Activated naive CD8-positive, alpha-beta T cell treated with anti-CD3 and anti-CD28 coated beads, Interleukin-2, amount 10 ng/mL, durations not matched to agents 7 days and 5 days (primary cell): ENCODE measurements around the gene ATRX. TPM values are rescaled to one million over a fixed set of nuclear protein-coding genes. Genes with fewer than 3 reads are reported as not detected.
"Not testable (repeated sequence)": the region's sequence is repeated elsewhere in the genome, so short reads cannot be mapped to it uniquely, and the experiment has no call there.

Experiments used
- ATAC-seq: fragments of 150-1000 bp; cut with Tn5 transposase; one replicate; pipeline ENCODE4 v1.10.0; 2021; ENCODE audit warnings: low read depth, moderate library complexity
- POLR2A ChIA-PET: fragments of 350-600 bp; sonication (Branson Sonifier 250); formaldehyde crosslinking; loops from one replicate; lab custom pipeline; 2021; ENCODE audit warnings: antibody characterized with exemption; lab: Charles Lee
- DNase-seq: peaks from one replicate; pipeline ENCODE4 v3.0.0; 2021
- H3K27ac Mint-ChIP-seq: one replicate; pipeline ENCODE4 v1.8.0; 2022; ENCODE audit warnings: mild to moderate bottlenecking, mixed read lengths
- H3K27me3 Mint-ChIP-seq: one replicate; pipeline ENCODE4 v1.8.0; 2022; ENCODE audit warnings: mild to moderate bottlenecking, moderate library complexity, mixed read lengths
- H3K36me3 Mint-ChIP-seq: one replicate; pipeline ENCODE4 v1.8.0; 2021; ENCODE audit warnings: mild to moderate bottlenecking, mixed read lengths
- H3K4me1 Mint-ChIP-seq: one replicate; pipeline ENCODE4 v1.8.0; 2021; ENCODE audit warnings: mixed read lengths
- H3K4me3 Mint-ChIP-seq: one replicate; pipeline ENCODE4 v1.8.0; 2022; ENCODE audit warnings: mild to moderate bottlenecking, moderate library complexity, mixed read lengths
- H3K9me3 Mint-ChIP-seq: one replicate; pipeline ENCODE4 v1.8.0; 2021; ENCODE audit warnings: mixed read lengths
- total RNA-seq, 2 experiments: library from RNA; stranded (reverse); gene quantifications; one replicate each; pipeline ENCODE4 v1.2.3, GENCODE V29; 2021

Gene ATRX
- total RNA-seq, 2 experiments from 2014 or later, result 86.7 to 96.1 TPM

GRCh38 chrX:77771601-77772000 is 14.4 kb downstream of the ATRX start:
- Mint-ChIP-seq H3K27me3 (no peaks in the 10 kb centered on the region), H3K4me1 (peaks cover 12% of the 10 kb centered on the region), H3K4me3 (no peak overlapping the region), H3K9me3 (no peaks in the 10 kb centered on the region), H3K27ac (no peak overlapping the region), H3K36me3 (peaks cover 13% of the 10 kb centered on the region)
- ATAC-seq (no peak), DNase-seq (no peak)
- POLR2A ChIA-PET, result no interaction called here

DNA sequence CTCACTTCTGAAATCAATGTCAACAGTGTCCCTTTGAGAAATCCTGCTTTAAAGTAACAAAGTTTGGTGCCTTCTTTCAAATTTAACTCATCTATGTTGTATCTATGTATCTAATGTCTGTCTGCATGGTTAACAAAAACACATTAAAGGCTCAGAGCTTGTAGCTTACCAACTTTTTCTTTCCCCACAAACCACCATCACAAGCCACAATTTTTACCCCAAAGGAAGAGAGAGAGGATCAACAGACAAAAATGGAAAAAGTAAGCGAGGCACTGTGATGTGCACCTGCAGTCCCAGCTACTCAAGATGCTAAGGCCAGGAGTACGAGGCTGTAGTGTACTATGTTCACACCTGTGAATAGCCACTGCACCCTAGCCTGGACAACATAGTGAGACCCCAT is 17.2 kb downstream of the ATRX start:
- ATAC-seq, result peak; percentile 50
- Mint-ChIP-seq H3K36me3 (peaks cover 8% of the 10 kb centered on the region), H3K4me3 (peak overlapping the region; percentile 15), H3K9me3 (no peaks in the 10 kb centered on the region), H3K27me3 (no peaks in the 10 kb centered on the region), H3K4me1 (peaks cover 10% of the 10 kb centered on the region), H3K27ac (peak overlapping the region; percentile 4)
- POLR2A ChIA-PET, result interaction anchor here (0.5 to 0.6 kb wide), 2 partner anchors 10 to 82 kb away, joined by 5 to 8 read pairs; no protein-coding TSS in a partner anchor
- no peak for DNase-seq

- DNase-seq, H3K9me3 Mint-ChIP-seq, ATAC-seq, H3K4me3 Mint-ChIP-seq, H3K36me3 Mint-ChIP-seq, H3K4me1 Mint-ChIP-seq, POLR2A ChIA-PET, H3K27ac Mint-ChIP-seq, H3K27me3 Mint-ChIP-seq: not testable (repeated sequence)
Observed at GRCh38 chrX:77766212-77766611, 19.8 kb downstream of the ATRX start.

DNA sequence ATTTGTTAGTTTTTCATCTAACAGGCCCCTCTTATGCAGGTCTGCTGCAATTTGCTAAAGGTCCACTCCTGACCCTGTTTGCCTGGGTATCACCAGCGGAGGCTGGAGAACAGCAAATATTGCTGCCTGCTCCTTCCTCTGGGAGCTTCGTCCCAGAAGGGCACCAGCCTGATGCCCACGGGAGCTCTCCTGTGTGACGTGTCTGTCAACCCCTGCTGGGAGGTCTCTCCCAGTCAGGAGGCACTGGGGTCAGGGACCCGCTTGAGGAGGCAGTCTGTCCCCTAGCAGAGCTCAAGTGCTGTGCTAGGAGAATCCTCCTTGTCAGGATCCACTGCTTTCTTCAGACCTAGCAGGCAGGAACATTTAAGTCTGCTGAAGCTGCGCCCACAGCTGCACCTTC is 30.5 kb downstream of the ATRX start:
- POLR2A ChIA-PET, result no interaction called here
- Mint-ChIP-seq H3K27ac (no peak overlapping the region), H3K9me3 (peaks cover 6% of the 10 kb centered on the region), H3K4me3 (no peak overlapping the region), H3K4me1 (no peaks in the 10 kb centered on the region), H3K27me3 (no peaks in the 10 kb centered on the region), H3K36me3 (peaks cover 22% of the 10 kb centered on the region)
- no peak for ATAC-seq
- no peak for DNase-seq

GRCh38 chrX:77753942-77754341 is 32.1 kb downstream of the ATRX start:
- peaks cover 23% of the 10 kb centered on the region for H3K36me3 Mint-ChIP-seq
- DNase-seq, ATAC-seq, H3K4me1 Mint-ChIP-seq, H3K4me3 Mint-ChIP-seq, POLR2A ChIA-PET, H3K27me3 Mint-ChIP-seq, H3K9me3 Mint-ChIP-seq, H3K27ac Mint-ChIP-seq: not testable (repeated sequence)

GRCh38 chrX:77749695-77750094 is 36.3 kb downstream of the ATRX start:
- H3K9me3 Mint-ChIP-seq, result peaks cover 6% of the 10 kb centered on the region
- no peak for DNase-seq
- H3K36me3 Mint-ChIP-seq, result peaks cover 15% of the 10 kb centered on the region
- no peak overlapping the region for H3K4me3 Mint-ChIP-seq
- H3K27me3 Mint-ChIP-seq, result no peaks in the 10 kb centered on the region
- no peak overlapping the region for H3K27ac Mint-ChIP-seq
- POLR2A ChIA-PET, result no interaction called here
- peaks cover 5% of the 10 kb centered on the region for H3K4me1 Mint-ChIP-seq
- ATAC-seq, result no peak

DNA sequence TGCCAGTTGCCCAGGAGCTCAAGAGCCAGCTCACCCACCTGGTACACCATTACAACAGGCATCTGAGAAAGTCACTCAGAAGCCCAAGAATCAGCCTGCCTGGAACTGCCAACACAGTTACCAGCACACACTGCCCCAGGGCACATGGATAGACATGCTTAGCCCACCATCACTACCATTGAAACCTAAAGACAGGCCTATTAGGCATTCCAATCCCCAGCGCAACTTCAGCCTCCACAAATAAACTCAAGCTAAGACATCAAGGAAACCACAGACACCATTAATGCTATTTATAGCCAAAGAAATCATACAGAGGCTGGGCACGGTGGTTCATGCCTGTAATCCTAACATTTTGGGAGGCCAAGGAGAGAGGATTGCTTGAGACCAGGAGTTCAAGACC is 42.3 kb downstream of the ATRX start:
- ATAC-seq (no peak), DNase-seq (no peak)
- no peaks in the 10 kb centered on the region for H3K9me3 Mint-ChIP-seq
- H3K4me3 Mint-ChIP-seq, result no peak overlapping the region
- H3K36me3 Mint-ChIP-seq, result peaks cover 6% of the 10 kb centered on the region
- H3K27ac Mint-ChIP-seq, result peak overlapping the region; percentile 9
- POLR2A ChIA-PET, result no interaction called here
- H3K4me1 Mint-ChIP-seq, result peaks cover 27% of the 10 kb centered on the region
- H3K27me3 Mint-ChIP-seq, result no peaks in the 10 kb centered on the region

GRCh38 chrX:77742788-77743476 is 43.1 kb downstream of the ATRX start:
- no peak overlapping the region for H3K27ac Mint-ChIP-seq
- H3K27me3 Mint-ChIP-seq, result no peaks in the 10 kb centered on the region
- peaks cover 25% of the 10 kb centered on the region for H3K4me1 Mint-ChIP-seq
- ATAC-seq, result no peak
- POLR2A ChIA-PET, result no interaction called here
- no peak overlapping the region for H3K4me3 Mint-ChIP-seq
- DNase-seq, result no peak
- H3K9me3 Mint-ChIP-seq, result no peaks in the 10 kb centered on the region
- peaks cover 4% of the 10 kb centered on the region for H3K36me3 Mint-ChIP-seq

DNA sequence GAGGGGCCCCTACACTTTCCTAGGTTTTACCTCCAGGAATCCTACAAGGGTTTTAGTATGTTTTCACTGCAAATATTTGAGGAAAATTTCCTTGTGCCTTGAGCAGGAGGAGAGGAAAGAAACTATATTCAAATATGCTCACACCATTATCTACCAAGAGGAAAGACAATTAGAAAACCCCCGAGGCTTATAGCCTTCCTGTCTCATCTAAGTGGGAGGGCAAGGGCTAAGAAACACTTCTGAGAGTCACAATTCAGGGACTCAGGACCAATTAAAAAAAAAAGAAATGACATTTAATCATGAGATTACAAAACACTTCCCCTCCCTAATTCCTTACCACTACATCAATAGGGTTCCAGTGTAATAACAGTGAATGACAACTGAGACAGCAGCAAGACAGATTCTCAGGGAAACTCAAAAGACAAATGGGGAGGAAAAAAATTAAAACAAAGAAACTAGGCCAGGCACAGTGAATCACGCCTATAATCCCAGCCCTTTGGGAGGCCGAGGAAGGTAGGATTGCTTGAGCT is 45.6 kb downstream of the ATRX start:
- Mint-ChIP-seq H3K9me3 (peaks cover 3% of the 10 kb centered on the region), H3K27me3 (no peaks in the 10 kb centered on the region), H3K4me3 (peak overlapping the region; percentile 16), H3K36me3 (peaks cover 7% of the 10 kb centered on the region), H3K27ac (peak overlapping the region; percentile 56), H3K4me1 (peaks cover 24% of the 10 kb centered on the region)
- ATAC-seq (no peak), DNase-seq (no peak)
- POLR2A ChIA-PET, result no interaction called here

GRCh38 chrX:77733342-77733741 is 52.7 kb downstream of the ATRX start:
- H3K36me3 Mint-ChIP-seq, result peaks cover 3% of the 10 kb centered on the region
- peaks cover 3% of the 10 kb centered on the region for H3K4me1 Mint-ChIP-seq
- no peaks in the 10 kb centered on the region for H3K27me3 Mint-ChIP-seq
- H3K27ac Mint-ChIP-seq, result no peak overlapping the region
- no peak for ATAC-seq
- no peak for DNase-seq
- H3K9me3 Mint-ChIP-seq, result peaks cover 3% of the 10 kb centered on the region
- no peak overlapping the region for H3K4me3 Mint-ChIP-seq
- POLR2A ChIA-PET, result no interaction called here

DNA sequence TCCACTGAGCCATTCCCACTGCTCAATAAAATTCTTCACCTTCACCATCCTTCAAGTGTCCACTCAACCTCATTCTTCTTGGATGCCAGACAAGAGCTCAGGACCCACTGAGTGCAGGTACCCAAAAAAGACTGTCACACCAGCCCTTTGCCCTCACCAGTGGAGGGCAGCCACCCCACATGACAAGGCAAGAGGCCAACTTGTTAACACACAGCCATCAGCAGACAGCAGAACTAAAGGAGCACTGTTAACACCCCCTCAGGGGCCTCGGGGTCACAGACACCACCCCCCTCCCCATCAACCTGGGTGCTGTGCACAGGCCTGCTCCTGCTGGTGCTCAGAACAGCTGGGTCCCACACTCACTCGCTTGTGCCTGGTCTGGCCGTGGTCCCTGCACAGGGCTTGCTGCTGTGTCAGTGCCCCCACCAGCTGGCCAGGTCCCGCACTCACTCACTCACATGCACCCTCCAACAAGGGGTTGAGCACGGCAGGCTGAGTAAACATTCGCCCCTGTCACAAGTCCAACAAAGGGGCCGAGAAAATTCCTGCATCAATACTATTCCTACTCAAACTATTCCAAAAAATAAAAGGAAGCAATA is 54.1 kb downstream of the ATRX start:
- ATAC-seq, result no peak
- Mint-ChIP-seq H3K9me3 (peaks cover 3% of the 10 kb centered on the region), H3K27ac (no peak overlapping the region), H3K36me3 (peaks cover 8% of the 10 kb centered on the region), H3K4me1 (peaks cover 3% of the 10 kb centered on the region), H3K4me3 (no peak overlapping the region), H3K27me3 (no peaks in the 10 kb centered on the region)
- POLR2A ChIA-PET, result no interaction called here
- DNase-seq, result no peak

- ATAC-seq, DNase-seq, H3K27me3 Mint-ChIP-seq, H3K4me1 Mint-ChIP-seq, H3K9me3 Mint-ChIP-seq, H3K4me3 Mint-ChIP-seq, H3K27ac Mint-ChIP-seq, POLR2A ChIA-PET: not testable (repeated sequence)
- peaks cover 16% of the 10 kb centered on the region for H3K36me3 Mint-ChIP-seq
Observed at GRCh38 chrX:77726095-77726494, 59.9 kb downstream of the ATRX start.

GRCh38 chrX:77723681-77724080 is 62.3 kb downstream of the ATRX start:
- H3K4me1 Mint-ChIP-seq, result peaks cover 6% of the 10 kb centered on the region
- H3K27me3 Mint-ChIP-seq, result no peaks in the 10 kb centered on the region
- H3K36me3 Mint-ChIP-seq, result peaks cover 21% of the 10 kb centered on the region
- DNase-seq (no peak), ATAC-seq (no peak)
- H3K9me3 Mint-ChIP-seq, result peaks cover 6% of the 10 kb centered on the region
- H3K27ac Mint-ChIP-seq, result no peak overlapping the region
- POLR2A ChIA-PET, result no interaction called here
- H3K4me3 Mint-ChIP-seq, result no peak overlapping the region

DNA sequence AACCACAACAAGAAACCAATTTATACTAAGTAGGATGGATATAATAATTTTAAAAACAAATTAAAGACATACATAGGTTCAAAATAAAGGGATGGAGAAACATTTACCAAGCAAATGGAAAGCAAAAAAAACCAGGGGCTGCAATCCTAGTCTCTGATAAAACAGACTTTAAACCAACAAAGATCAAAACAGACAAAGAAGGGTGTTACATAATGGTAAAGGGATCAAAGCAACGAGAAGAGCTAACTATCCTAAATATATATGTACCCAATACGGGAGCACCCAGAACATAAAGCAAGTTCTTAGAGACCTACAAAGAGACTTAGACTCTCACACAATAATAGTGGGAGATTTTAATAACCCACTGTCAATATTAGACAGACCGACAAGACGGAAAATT is 66.6 kb downstream of the ATRX start:
- ATAC-seq, result no peak
- H3K27ac Mint-ChIP-seq, result no peak overlapping the region
- peaks cover 6% of the 10 kb centered on the region for H3K4me1 Mint-ChIP-seq
- H3K27me3 Mint-ChIP-seq, result no peaks in the 10 kb centered on the region
- no peak for DNase-seq
- POLR2A ChIA-PET, result no interaction called here
- peaks cover 27% of the 10 kb centered on the region for H3K36me3 Mint-ChIP-seq
- H3K9me3 Mint-ChIP-seq, result peaks cover 4% of the 10 kb centered on the region
- H3K4me3 Mint-ChIP-seq, result no peak overlapping the region
